ENCODE results near the gene SERTM1.

The SERTM1 gene

GRCh38 chr13:36666477-36667229, 7.2 kb upstream of the SERTM1 start:
- no peak overlapping the region for H3K27ac ChIP-seq
- TF ChIP-seq CTCF (conservative IDR thresholded peaks at IDR 0.05) (no peak), ZFX (IDR thresholded peaks at IDR 0.05) (no peak)

- TF ChIP-seq ZFX (IDR thresholded peaks at IDR 0.05) = no peak
- no peak for TF ChIP-seq CTCF (conservative IDR thresholded peaks at IDR 0.05)
- no peak overlapping the region for H3K27ac ChIP-seq
These were observed 5.5 kb upstream of the SERTM1 start for GRCh38 chr13:36668316-36668715.

GRCh38 chr13:36673352-36673751, 468 bp upstream of the SERTM1 start:
- TF ChIP-seq CTCF (conservative IDR thresholded peaks at IDR 0.05) (no peak), ZFX (IDR thresholded peaks at IDR 0.05) (no peak)
- no peak overlapping the region for H3K27ac ChIP-seq

- TF ChIP-seq CTCF (conservative IDR thresholded peaks at IDR 0.05) = no peak
- no peak for TF ChIP-seq ZFX (IDR thresholded peaks at IDR 0.05)
- no peak overlapping the region for H3K27ac ChIP-seq
These were observed 755 bp downstream of the SERTM1 start for GRCh38 chr13:36674337-36675212.

- TF ChIP-seq ZFX (IDR thresholded peaks at IDR 0.05) = no peak
- TF ChIP-seq CTCF (conservative IDR thresholded peaks at IDR 0.05) = no peak
- no peak overlapping the region for H3K27ac ChIP-seq
These were observed 1.4 kb downstream of the SERTM1 start for GRCh38 chr13:36675213-36675536.

- no peak for TF ChIP-seq ZFX (IDR thresholded peaks at IDR 0.05)
- no peak for TF ChIP-seq CTCF (conservative IDR thresholded peaks at IDR 0.05)
- no peak overlapping the region for H3K27ac ChIP-seq
These were observed 7.1 kb downstream of the SERTM1 start for GRCh38 chr13:36680913-36681312.
